ENCODE results near the gene USH2A.
"Not testable (repeated sequence)": the region's sequence is repeated elsewhere in the genome, so short reads cannot be mapped to it uniquely, and the experiment has no call there.

The USH2A gene

DNA sequence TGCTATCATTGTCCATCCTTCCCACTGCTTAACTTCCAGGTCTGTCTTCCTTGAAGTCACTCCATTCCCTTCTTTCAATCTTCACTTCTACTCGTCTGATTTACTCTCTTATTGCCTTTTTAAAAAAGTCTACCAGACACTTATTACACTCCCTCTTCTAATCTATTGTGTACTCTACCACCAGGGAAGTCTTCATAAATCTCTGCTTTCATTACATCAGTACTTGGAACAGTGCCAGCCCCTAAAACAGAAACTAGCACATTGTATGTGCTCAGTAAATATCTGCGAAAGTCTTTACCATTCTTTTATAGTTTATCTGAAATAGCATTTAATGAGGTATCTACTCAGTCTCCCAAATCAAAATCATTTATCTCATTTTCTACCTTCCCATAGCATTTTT, 236.4 kb downstream of the USH2A start:
- no peak for DNase-seq

- no peak for DNase-seq
Observed at GRCh38 chr1:216186141-216186540, 237.1 kb downstream of the USH2A start.

GRCh38 chr1:216184126-216184680, 239.0 kb downstream of the USH2A start:
- no peak for DNase-seq

DNA sequence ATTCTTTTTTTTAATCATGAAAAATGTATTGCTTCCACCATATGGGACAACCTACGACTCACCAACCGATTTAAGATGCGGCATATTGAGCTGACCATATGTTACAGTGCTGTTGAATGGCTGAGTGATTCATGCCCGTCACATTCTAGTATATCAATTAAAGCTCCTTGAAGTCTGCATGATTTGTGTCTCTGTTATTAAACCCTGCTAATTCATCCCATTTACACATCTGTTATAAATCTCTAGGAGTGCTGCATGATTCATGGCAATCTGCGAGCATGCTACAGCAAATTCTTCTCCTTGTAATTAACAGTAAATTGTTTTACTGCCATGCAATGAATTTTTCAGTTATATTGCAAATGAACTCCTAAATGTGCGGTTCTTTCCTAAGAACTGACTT, 239.8 kb downstream of the USH2A start:
- no peak for DNase-seq

GRCh38 chr1:216183007-216183406, 240.2 kb downstream of the USH2A start:
- DNase-seq = no peak

DNA sequence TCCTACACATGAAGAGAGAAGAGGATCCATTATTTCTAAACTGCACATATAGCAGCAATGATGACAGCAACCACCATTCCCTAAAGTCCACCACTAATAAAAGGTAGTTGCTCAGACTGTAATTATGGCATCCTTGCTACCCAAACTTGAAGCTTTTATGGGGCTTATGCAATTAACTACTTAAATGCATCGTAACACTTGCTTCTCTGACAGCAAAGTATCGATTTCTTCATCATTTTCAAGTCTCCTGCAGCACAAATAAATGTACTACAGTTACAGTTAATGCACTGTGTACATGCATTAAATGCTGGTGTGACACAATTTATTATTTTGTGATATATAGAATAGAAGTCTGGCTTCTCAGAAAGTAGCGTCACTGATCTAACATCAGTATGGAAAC, 241.7 kb downstream of the USH2A start:
- DNase-seq = no peak

- no peak for DNase-seq
Observed at GRCh38 chr1:216178281-216178680, 245.0 kb downstream of the USH2A start.

DNA sequence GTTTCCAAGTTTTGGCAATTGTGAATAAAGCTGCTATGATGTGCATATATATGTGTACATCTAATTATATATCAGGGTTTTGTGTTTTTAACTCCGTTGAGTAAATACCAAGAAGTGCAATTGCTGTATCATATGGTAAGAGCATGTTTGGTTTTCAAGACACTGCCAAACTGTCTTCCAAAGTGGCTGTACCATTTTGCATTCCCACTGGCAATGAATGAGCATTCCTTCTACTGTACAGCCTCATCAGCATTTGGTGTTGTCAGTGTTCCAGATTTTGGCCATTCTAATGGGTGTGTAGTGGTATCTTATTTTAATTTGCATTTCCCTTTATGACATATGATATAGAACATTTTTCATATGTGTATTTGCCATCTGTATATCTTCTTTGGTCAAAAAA, 246.3 kb downstream of the USH2A start:
- no peak for DNase-seq

- DNase-seq = no peak
Observed at GRCh38 chr1:216175714-216176113, 247.5 kb downstream of the USH2A start.

- DNase-seq = no peak
Observed at GRCh38 chr1:216173376-216173995, 249.8 kb downstream of the USH2A start.

DNA sequence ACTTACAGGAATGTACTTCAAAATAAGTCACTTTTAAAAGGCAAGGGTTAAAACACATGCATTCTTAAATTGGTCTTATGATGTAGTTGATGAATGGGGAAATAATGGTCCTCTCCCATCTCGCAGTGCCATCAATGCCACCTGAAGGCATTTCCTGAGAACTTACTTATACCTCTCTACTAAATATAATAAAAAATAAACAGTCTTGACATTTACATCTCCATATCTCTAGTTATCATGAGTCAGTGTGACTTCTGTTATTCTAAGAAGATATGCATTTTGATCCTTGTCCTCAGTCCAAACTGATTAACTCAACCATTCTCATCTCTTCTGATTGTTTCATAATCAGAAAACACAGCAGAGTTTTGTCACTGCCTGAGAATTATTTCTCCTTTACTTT, 253.9 kb downstream of the USH2A start:
- no peak for DNase-seq

DNA sequence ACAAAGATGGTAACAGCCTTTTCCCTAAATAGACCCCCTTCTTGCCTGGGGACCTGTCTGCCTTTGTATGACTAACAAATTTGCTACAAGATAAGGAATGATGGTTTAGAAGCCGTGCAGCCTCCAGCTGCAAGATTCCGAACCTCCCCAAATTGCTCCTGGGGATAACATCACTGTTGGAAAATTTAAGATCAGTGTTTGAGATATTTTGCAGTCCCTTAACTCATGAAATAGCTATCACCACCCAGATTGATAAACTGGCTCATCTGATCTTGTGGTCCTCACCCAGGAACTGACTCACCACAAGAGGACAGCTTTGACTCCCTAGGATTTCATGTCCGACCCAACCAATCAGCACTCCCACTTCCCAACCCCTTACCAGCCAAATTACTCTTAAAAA, 254.7 kb downstream of the USH2A start:
- no peak for DNase-seq

DNA sequence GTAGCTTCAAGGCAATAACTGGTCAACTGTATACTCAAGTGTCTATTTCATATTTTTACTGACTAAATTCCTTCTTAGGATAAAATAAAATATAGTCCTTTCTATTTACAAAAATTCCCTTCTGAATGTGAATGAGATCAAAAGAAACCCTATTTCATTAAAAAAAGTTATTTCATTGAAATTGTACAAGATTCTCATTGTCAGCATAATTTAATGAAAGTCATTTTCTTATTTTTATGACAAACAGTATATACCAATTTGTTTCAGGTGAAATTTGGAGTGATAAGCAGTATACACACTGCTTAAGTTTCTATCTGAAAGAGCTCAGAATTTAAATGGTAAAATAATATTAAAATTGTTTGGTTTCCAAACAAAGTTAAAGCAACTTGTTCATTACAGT, 269.2 kb downstream of the USH2A start:
- DNase-seq = no peak

DNA sequence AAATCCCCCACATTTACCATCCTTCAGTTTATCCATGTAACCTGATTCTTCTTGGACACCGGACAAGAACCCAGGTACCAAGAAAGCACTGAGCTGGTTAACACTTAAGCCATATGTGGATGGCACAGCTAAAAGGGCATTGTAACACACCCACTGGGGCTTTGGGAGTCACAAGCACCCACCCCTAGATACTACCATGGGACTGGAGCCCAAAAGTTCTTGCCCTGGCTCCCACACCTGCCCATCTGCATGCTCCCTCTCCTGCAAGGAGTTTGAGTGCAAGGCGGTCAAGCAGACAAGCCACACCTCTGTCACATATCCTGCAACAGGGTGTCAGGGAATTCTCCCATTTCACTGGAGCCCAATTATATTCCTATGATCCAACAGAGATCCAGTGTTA, 270.1 kb downstream of the USH2A start:
- DNase-seq = no peak

GRCh38 chr1:216145451-216146018, 277.7 kb downstream of the USH2A start:
- not testable (repeated sequence) for DNase-seq

- DNase-seq = no peak
Observed at GRCh38 chr1:216144661-216145450, 278.4 kb downstream of the USH2A start.

GRCh38 chr1:216142921-216143320, 280.3 kb downstream of the USH2A start:
- DNase-seq = no peak

DNA sequence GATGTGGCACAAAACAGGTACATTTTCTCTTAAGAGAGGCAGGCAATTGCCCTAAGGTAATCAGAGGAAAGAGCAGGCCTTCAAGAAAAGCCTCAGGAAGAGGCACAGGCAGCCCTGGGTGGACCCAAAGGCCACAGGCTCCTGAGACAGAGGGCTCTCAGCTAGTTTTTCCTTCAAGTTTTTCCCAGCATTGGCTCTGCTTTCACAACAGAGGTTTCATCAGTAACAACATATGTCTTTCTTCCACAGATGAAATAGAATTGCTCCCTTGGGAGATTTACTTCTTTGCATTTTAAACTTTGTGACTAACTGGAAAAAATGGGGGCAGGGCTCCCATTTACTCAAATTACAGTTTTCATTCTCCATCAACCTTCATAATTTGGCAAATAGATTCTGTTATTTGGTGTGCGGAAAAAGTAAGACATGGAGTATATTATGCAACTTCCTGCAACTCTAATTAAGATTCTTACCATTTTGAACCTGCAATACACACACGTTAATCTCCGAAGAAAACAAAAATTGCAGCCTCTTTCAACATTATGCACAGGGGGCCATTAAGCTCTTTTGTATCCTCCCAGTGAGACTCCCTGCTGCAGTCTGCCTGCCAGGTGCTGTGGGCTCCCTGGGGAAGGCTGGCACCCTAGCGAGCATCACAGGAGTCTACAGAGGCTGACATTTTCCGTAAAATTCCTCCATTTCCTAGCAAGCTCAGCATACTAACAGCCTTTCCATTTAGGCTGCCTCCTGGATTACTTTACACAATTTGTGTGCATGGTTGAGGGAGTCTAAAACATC, 282.3 kb downstream of the USH2A start:
- DNase-seq = no peak

- no peak for DNase-seq
Observed at GRCh38 chr1:216124192-216124781, 299.0 kb downstream of the USH2A start.

GRCh38 chr1:216123446-216124191, 299.6 kb downstream of the USH2A start:
- no peak for DNase-seq

DNA sequence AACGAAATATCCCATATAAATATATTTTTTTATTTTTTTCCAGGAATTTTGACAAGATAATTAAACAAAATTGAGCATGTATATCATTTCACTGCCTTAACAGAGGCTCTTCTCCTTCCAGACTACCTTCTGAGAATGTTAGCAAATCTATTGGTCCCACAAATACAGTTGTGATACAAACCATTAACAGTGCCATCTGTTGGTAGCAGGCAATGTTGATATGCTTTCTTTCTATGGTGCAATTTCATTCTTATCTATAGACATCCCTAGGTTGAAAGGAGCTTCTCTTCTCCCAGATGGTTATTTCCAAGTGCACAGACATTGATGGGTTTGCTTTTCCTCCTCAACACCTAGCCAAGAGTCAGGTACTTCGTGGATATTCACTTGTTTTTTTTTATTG, 303.6 kb downstream of the USH2A start:
- no peak for DNase-seq

- DNase-seq = no peak
Observed at GRCh38 chr1:216114180-216114579, 309.1 kb downstream of the USH2A start.
